Fibroblast of the aortic adventitia (primary cell): ENCODE data around the gene EPB41L4B. TPM values are rescaled to one million over a fixed set of nuclear protein-coding genes. Genes with fewer than 3 reads are reported as not detected.

Source experiments
- DNase-seq: peaks from one replicate; pipeline ENCODE4 v3.0.0-alpha.2; 2010; ENCODE audit warnings: low read depth
- H3K4me3 ChIP-seq: 2 replicates; pipeline ENCODE4 v1.5.1; 2011; ENCODE audit warnings: low read depth, mild to moderate bottlenecking, control low read depth, low read length, moderate library complexity
- total RNA-seq: library from RNA; depleted of rRNA; stranded (reverse); fragments of >200 nt; gene quantifications from 2 replicates; pipeline ENCODE4 v1.2.3, GENCODE V29; 2012; ENCODE audit warnings: low replicate concordance
- TF ChIP-seq, protein P1 (sequence below): IDR thresholded peaks from 2 replicates; pipeline ENCODE4 v1.5.1; 2011; ENCODE audit warnings: mild to moderate bottlenecking, low read length, control low read depth, inconsistent platforms; ENCODE audit not compliant: insufficient read depth

EPB41L4B gene
- total RNA-seq, 1 donor: 1.8 TPM

DNA sequence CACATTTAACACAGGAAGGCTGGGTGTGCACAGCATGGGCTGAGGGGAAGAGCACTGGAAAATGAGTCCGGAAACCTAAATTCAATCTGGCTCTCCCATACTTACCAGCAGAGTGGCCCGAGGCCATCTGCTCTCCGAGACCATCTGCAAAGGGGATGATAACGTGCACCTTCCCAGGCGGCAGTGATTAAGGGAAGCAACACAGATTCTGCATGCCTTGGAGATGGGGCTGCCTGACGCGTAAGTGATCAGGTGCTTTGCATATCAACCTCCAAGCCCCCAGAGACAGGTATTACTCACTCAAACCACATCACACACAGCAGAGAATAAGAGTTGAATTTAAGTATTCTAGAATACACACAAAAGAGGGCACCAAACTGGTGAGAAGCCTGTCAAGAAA, 9.1 kb downstream of the EPB41L4B start:
- no peak for DNase-seq
- H3K4me3 ChIP-seq: no peak overlapping the region
- TF ChIP-seq, protein P1, sequence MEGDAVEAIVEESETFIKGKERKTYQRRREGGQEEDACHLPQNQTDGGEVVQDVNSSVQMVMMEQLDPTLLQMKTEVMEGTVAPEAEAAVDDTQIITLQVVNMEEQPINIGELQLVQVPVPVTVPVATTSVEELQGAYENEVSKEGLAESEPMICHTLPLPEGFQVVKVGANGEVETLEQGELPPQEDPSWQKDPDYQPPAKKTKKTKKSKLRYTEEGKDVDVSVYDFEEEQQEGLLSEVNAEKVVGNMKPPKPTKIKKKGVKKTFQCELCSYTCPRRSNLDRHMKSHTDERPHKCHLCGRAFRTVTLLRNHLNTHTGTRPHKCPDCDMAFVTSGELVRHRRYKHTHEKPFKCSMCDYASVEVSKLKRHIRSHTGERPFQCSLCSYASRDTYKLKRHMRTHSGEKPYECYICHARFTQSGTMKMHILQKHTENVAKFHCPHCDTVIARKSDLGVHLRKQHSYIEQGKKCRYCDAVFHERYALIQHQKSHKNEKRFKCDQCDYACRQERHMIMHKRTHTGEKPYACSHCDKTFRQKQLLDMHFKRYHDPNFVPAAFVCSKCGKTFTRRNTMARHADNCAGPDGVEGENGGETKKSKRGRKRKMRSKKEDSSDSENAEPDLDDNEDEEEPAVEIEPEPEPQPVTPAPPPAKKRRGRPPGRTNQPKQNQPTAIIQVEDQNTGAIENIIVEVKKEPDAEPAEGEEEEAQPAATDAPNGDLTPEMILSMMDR: no peak

DNA sequence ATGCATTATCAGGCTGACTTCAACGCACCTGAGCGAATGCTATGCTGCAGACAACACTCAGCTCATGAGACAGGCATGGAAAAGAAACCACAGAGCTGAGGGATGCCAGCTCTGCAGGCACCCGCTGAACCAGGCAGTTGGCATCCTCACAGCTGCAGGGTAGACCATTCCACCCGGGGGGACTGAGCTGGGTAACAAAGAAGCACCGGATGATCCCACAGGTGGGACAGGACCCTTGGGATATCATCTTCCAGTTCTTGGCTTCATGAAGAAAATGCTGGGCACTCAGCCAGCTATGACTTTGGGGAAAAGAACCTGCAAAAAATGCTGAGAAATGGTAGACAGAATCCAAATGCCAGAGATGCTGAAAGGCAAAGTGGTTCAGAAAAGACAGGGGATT, 9.6 kb downstream of the EPB41L4B start:
- H3K4me3 ChIP-seq: no peak overlapping the region
- TF ChIP-seq, protein P1: no peak
- DNase-seq: peak; percentile 33

DNA sequence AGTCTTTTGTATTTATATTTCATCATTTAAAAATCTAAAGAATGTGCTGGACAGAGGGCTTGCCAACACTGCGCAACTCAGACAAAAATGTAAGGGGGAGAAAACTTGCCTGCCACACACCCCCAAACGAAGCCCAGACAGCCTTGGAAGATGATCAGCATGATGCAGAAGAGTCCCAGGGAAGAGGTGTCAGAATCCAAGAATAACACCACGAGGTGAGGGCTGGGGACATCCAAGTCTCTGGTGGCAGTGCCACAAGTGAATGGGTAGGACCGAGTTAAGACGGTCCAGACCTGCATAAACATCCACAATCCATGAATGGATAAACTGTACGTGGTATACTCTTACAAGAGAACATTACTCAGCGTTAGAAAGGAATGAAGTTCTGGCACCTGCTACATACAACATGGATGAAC, 10.4 kb downstream of the EPB41L4B start:
- peak overlapping the region; percentile 9 for H3K4me3 ChIP-seq
- TF ChIP-seq, protein P1: no peak
- DNase-seq: peak; percentile 66

DNA sequence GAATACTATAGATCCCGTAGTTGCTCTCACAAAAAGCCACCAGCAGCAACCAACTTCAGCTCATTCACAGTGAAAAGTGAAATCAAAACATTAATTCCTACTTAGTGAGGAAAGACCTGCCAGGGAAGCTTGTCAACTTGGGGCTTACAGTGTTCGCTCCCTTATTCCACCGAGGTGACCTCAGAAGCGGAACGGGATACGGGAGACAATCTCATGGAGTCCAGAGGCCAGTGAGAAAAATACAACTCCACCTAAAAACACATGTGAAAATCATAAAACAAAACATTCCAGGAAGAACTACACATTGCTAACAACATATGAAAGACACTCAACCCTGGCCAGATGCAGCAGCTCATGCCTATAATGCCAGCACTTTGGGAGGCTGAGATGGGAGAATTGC, 11.6 kb downstream of the EPB41L4B start:
- no peak for DNase-seq
- TF ChIP-seq, protein P1: no peak
- no peak overlapping the region for H3K4me3 ChIP-seq

DNA sequence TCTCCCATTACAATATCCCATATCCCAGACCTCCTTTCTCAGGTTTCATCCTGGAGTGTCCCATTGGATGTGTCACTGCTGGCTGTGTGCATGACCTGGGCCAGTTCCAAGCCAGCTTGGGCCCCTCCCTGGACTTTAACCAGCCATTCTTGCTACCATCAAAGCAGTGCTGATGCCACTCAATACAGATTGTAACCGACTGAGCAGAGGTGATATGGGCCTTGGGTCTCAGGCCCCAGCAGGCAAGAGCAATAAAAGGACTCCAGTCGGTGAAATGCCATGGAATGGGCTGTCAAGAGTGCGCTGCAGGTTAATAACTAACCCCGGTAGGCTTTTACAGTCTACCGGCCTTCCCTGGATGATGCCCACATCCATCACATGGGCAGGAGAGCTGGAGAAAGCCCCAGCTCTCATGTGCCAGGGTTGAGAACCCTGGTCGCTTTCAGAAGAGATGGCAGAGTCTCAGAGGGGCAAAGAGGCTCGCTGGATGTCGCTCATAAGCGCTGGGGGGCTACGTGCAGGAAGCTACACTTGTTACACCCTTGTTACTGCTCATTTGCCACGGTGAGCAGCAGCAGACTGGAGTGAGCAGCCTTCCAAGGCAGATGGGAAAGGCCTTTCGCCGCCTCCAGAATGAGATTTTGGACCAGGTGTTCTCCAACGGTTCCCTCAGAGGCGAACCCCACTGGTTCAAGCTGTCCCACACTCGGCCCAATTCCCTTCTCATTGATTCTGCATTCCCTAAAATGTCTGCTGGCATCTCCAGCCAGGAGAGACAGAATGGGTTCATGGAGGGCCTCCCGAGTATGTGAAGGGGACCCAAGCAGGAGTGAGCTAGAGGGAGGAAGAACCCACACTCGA, 13.2 kb downstream of the EPB41L4B start:
- no peak for DNase-seq
- TF ChIP-seq, protein P1: no peak
- no peak overlapping the region for H3K4me3 ChIP-seq

DNA sequence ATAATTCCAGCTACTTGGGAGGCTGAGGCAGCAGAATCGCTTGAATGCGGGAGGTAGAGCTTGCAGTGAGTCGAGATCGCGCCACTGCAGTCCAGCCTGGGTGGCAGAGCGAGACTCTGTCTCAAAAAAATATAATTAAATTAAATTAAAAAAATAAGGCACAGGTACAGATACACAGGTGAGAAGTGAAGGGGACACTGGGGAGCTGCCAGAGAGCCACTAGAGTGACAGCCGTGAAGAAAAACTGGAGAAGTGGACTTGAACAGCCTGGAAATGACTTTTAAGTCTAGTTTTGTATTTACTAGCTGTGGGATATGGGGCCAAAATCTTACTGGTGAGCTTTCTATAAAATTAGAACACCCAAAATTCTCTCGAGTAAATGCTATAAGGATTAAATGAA, 15.1 kb downstream of the EPB41L4B start:
- TF ChIP-seq, protein P1: no peak
- no peak for DNase-seq
- no peak overlapping the region for H3K4me3 ChIP-seq
